ENCODE results near the gene TRAT1. TPM values are rescaled to one million over a fixed set of nuclear protein-coding genes. Genes with fewer than 3 reads are reported as not detected.

The TRAT1 gene
- total and polyA plus RNA-seq, 2 experiments from 2014 or later = not detected

DNA sequence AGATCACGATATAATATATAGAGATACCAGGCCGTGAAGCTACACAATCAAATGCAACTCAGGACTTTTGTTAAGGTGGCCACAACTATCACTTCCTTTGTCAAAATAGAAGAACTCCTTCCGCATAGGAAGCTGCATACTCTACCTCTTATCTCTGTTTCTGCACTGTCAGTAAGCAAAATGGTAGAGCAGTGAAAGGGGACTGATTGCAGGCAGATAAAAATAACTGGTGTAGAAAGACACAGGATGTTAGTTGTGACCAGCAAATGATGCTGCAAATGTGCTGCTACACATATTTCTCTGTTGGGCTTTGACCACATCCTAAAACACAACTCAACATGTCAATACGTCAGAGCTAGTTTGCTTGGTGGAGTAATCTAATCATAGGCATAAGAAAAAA, 16.3 kb upstream of the TRAT1 start (continued):
- no peak for TF ChIP-seq ZNF114 (CRISPR knock-in tag; IDR thresholded peaks at IDR 0.05)
- TF ChIP-seq, protein P1, sequence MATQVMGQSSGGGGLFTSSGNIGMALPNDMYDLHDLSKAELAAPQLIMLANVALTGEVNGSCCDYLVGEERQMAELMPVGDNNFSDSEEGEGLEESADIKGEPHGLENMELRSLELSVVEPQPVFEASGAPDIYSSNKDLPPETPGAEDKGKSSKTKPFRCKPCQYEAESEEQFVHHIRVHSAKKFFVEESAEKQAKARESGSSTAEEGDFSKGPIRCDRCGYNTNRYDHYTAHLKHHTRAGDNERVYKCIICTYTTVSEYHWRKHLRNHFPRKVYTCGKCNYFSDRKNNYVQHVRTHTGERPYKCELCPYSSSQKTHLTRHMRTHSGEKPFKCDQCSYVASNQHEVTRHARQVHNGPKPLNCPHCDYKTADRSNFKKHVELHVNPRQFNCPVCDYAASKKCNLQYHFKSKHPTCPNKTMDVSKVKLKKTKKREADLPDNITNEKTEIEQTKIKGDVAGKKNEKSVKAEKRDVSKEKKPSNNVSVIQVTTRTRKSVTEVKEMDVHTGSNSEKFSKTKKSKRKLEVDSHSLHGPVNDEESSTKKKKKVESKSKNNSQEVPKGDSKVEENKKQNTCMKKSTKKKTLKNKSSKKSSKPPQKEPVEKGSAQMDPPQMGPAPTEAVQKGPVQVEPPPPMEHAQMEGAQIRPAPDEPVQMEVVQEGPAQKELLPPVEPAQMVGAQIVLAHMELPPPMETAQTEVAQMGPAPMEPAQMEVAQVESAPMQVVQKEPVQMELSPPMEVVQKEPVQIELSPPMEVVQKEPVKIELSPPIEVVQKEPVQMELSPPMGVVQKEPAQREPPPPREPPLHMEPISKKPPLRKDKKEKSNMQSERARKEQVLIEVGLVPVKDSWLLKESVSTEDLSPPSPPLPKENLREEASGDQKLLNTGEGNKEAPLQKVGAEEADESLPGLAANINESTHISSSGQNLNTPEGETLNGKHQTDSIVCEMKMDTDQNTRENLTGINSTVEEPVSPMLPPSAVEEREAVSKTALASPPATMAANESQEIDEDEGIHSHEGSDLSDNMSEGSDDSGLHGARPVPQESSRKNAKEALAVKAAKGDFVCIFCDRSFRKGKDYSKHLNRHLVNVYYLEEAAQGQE (IDR thresholded peaks at IDR 0.05; ENCODE audit: unreplicated experiment) = no peak

DNA sequence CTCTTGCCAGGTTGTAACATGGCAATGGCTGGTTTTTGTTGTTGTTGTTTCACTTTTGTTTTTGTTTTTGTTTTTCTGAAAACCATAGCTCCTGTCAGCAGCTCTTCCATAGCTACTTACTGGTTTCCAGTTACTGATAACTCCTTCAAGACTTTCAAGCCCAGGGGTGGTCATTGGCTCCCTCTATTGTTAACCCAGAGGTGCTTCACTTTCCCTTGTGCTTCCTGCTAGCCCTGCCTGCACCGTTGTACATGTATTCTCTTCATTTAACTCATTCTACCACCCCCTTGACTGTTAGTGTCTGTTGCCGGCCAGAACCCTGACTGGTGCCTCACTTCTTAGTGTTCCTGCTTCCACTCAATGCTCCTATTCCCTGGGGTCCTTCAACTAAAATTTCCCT, 4.2 kb upstream of the TRAT1 start:
- Mint-ChIP-seq H3K27ac (no peak overlapping the region), H3K9me3 (no peaks in the 10 kb centered on the region), H3K27me3 (ENCODE audit: insufficient read depth, low read depth, poor library complexity) (no peaks in the 10 kb centered on the region), H3K4me1 (0 out of 3 replicates have a peak, but pooled peaks cover 4% of the 10 kb centered on the region), H3K4me3 (no peak overlapping the region), H3K36me3 (ENCODE audit: low read depth) (no peaks in the 10 kb centered on the region; the same call in 2 of the 3 replicates)
- no peaks in the 10 kb centered on the region for H3F3A ChIP-seq (replicated peaks; ENCODE audit: low read depth)
- ATAC-seq (peak; percentile 98), DNase-seq (ENCODE audit: low spot score) (peak; percentile 84)
- H3K9me2 ChIP-seq (ENCODE audit: insufficient read depth) = no peaks in the 10 kb centered on the region
- H3K4me2 ChIP-seq = no peak overlapping the region
- H3K27me3 ChIP-seq (ENCODE audit: insufficient read depth) = no peaks in the 10 kb centered on the region
- TF ChIP-seq, protein P2, sequence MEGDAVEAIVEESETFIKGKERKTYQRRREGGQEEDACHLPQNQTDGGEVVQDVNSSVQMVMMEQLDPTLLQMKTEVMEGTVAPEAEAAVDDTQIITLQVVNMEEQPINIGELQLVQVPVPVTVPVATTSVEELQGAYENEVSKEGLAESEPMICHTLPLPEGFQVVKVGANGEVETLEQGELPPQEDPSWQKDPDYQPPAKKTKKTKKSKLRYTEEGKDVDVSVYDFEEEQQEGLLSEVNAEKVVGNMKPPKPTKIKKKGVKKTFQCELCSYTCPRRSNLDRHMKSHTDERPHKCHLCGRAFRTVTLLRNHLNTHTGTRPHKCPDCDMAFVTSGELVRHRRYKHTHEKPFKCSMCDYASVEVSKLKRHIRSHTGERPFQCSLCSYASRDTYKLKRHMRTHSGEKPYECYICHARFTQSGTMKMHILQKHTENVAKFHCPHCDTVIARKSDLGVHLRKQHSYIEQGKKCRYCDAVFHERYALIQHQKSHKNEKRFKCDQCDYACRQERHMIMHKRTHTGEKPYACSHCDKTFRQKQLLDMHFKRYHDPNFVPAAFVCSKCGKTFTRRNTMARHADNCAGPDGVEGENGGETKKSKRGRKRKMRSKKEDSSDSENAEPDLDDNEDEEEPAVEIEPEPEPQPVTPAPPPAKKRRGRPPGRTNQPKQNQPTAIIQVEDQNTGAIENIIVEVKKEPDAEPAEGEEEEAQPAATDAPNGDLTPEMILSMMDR (conservative IDR thresholded peaks at IDR 0.05; ENCODE audit: low read depth in 2 of 2) = peak; percentile 68 to 87
- TF ChIP-seq EZH2phosphoT487 (IDR thresholded peaks at IDR 0.05; ENCODE audit: unreplicated experiment) (no peak), CREB1 (CRISPR knock-in tag; IDR thresholded peaks at IDR 0.05; ENCODE audit: low read depth) (no peak)
- no peak overlapping the region for H3K4me3 ChIP-seq
- H3K79me2 ChIP-seq (replicated peaks; ENCODE audit: insufficient read depth) = no peaks in the 10 kb centered on the region
- H3K27ac ChIP-seq (ENCODE audit: low read depth) = no peak overlapping the region
- no peaks in the 10 kb centered on the region for H4K20me1 ChIP-seq (replicated peaks; ENCODE audit: insufficient read depth)
- no peaks in the 10 kb centered on the region for H3K36me3 ChIP-seq (ENCODE audit: insufficient read depth)
- H2AFZ ChIP-seq = no peak overlapping the region
- no peaks in the 10 kb centered on the region for H3K4me1 ChIP-seq (ENCODE audit: insufficient read depth)

DNA sequence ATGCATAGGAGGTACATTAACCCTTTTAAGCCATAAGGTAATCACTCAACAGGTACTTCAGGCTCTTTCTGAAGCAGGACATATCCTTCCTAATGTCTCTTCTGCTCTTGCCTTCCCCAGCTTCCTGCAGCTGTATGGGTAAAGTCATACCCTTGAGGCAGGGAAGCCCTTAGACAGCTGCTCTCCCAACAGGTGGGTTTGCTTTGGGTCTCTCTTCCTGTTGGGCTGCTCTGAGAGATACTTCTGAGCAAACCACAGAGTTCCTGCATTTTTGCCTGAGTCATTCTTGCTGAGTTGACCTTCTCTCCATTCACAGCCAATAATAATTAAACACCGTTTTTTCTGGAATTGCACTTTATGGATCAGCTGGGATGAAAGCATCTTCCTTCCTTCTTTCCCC, 2.0 kb upstream of the TRAT1 start:
- no peak overlapping the region for H3K27ac Mint-ChIP-seq

More for the DNA sequence above, 2.0 kb upstream of the TRAT1 start:
- Histone ChIP-seq H3K27ac (ENCODE audit: low read depth) (no peak overlapping the region), H3K79me2 (replicated peaks; ENCODE audit: insufficient read depth) (no peaks in the 10 kb centered on the region), H3K4me1 (ENCODE audit: insufficient read depth) (no peaks in the 10 kb centered on the region), H3K27me3 (ENCODE audit: insufficient read depth) (no peaks in the 10 kb centered on the region), H2AFZ (peak overlapping the region; percentile 83), H3K36me3 (ENCODE audit: insufficient read depth) (no peaks in the 10 kb centered on the region), H3K9me2 (ENCODE audit: insufficient read depth) (no peaks in the 10 kb centered on the region), H4K20me1 (replicated peaks; ENCODE audit: insufficient read depth) (no peaks in the 10 kb centered on the region), H3K4me2 (no peak overlapping the region), H3K4me3 (no peak overlapping the region), H3F3A (replicated peaks; ENCODE audit: low read depth) (no peaks in the 10 kb centered on the region)
- TF ChIP-seq, protein P3, sequence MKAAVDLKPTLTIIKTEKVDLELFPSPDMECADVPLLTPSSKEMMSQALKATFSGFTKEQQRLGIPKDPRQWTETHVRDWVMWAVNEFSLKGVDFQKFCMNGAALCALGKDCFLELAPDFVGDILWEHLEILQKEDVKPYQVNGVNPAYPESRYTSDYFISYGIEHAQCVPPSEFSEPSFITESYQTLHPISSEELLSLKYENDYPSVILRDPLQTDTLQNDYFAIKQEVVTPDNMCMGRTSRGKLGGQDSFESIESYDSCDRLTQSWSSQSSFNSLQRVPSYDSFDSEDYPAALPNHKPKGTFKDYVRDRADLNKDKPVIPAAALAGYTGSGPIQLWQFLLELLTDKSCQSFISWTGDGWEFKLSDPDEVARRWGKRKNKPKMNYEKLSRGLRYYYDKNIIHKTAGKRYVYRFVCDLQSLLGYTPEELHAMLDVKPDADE (IDR thresholded peaks at IDR 0.05) = no peak
- TF ChIP-seq, protein P4, sequence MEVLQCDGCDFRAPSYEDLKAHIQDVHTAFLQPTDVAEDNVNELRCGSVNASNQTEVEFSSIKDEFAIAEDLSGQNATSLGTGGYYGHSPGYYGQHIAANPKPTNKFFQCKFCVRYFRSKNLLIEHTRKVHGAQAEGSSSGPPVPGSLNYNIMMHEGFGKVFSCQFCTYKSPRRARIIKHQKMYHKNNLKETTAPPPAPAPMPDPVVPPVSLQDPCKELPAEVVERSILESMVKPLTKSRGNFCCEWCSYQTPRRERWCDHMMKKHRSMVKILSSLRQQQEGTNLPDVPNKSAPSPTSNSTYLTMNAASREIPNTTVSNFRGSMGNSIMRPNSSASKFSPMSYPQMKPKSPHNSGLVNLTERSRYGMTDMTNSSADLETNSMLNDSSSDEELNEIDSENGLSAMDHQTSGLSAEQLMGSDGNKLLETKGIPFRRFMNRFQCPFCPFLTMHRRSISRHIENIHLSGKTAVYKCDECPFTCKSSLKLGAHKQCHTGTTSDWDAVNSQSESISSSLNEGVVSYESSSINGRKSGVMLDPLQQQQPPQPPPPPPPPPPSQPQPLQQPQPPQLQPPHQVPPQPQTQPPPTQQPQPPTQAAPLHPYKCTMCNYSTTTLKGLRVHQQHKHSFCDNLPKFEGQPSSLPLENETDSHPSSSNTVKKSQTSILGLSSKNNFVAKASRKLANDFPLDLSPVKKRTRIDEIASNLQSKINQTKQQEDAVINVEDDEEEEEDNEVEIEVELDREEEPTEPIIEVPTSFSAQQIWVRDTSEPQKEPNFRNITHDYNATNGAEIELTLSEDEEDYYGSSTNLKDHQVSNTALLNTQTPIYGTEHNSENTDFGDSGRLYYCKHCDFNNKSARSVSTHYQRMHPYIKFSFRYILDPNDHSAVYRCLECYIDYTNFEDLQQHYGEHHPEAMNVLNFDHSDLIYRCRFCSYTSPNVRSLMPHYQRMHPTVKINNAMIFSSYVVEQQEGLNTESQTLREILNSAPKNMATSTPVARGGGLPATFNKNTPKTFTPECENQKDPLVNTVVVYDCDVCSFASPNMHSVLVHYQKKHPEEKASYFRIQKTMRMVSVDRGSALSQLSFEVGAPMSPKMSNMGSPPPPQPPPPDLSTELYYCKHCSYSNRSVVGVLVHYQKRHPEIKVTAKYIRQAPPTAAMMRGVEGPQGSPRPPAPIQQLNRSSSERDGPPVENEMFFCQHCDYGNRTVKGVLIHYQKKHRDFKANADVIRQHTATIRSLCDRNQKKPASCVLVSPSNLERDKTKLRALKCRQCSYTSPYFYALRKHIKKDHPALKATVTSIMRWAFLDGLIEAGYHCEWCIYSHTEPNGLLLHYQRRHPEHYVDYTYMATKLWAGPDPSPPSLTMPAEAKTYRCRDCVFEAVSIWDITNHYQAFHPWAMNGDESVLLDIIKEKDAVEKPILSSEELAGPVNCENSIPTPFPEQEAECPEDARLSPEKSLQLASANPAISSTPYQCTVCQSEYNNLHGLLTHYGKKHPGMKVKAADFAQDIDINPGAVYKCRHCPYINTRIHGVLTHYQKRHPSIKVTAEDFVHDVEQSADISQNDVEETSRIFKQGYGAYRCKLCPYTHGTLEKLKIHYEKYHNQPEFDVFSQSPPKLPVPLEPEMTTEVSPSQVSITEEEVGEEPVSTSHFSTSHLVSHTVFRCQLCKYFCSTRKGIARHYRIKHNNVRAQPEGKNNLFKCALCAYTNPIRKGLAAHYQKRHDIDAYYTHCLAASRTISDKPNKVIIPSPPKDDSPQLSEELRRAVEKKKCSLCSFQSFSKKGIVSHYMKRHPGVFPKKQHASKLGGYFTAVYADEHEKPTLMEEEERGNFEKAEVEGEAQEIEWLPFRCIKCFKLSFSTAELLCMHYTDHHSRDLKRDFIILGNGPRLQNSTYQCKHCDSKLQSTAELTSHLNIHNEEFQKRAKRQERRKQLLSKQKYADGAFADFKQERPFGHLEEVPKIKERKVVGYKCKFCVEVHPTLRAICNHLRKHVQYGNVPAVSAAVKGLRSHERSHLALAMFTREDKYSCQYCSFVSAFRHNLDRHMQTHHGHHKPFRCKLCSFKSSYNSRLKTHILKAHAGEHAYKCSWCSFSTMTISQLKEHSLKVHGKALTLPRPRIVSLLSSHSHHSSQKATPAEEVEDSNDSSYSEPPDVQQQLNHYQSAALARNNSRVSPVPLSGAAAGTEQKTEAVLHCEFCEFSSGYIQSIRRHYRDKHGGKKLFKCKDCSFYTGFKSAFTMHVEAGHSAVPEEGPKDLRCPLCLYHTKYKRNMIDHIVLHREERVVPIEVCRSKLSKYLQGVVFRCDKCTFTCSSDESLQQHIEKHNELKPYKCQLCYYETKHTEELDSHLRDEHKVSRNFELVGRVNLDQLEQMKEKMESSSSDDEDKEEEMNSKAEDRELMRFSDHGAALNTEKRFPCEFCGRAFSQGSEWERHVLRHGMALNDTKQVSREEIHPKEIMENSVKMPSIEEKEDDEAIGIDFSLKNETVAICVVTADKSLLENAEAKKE (CRISPR knock-in tag; IDR thresholded peaks at IDR 0.05) = no peak
- H3K36me3 Mint-ChIP-seq (ENCODE audit: low read depth) = no peaks in the 10 kb centered on the region
- DNase-seq (ENCODE audit: low spot score) = no peak
- no peak for ATAC-seq
- H3K27me3 Mint-ChIP-seq (ENCODE audit: insufficient read depth, low read depth, poor library complexity) = no peaks in the 10 kb centered on the region
- H3K4me1 Mint-ChIP-seq = 0 out of 3 replicates have a peak, but pooled peaks cover 4% of the 10 kb centered on the region
- H3K4me3 Mint-ChIP-seq = no peak overlapping the region
- no peaks in the 10 kb centered on the region for H3K9me3 Mint-ChIP-seq
